Activated CD4-positive, alpha-beta T cell treated with anti-CD3 and anti-CD28 coated beads, Interleukin-2, amount 10 ng/mL, durations not matched to agents 24 days and 14 days (primary cell): ENCODE data around the gene CRIM1. TPM values are rescaled to one million over a fixed set of nuclear protein-coding genes. Genes with fewer than 3 reads are reported as not detected.

ENCODE experiments used
- DNase-seq: peaks from one replicate; pipeline ENCODE4 v3.0.0; 2022
- H3K27ac Mint-ChIP-seq: one replicate; pipeline ENCODE4 v1.8.0; 2022; ENCODE audit warnings: mild to moderate bottlenecking, mixed read lengths
- H3K27me3 Mint-ChIP-seq: one replicate; pipeline ENCODE4 v1.8.0; 2022; ENCODE audit warnings: mixed read lengths
- H3K36me3 Mint-ChIP-seq: one replicate; pipeline ENCODE4 v1.8.0; 2022; ENCODE audit warnings: low read depth, mild to moderate bottlenecking, mixed read lengths
- H3K4me1 Mint-ChIP-seq: one replicate; pipeline ENCODE4 v1.8.0; 2021; ENCODE audit warnings: mixed read lengths
- H3K4me3 Mint-ChIP-seq: one replicate; pipeline ENCODE4 v1.8.0; 2022; ENCODE audit warnings: mild to moderate bottlenecking, moderate library complexity, mixed read lengths
- H3K9me3 Mint-ChIP-seq: one replicate; pipeline ENCODE4 v1.8.0; 2021; ENCODE audit warnings: mixed read lengths
- intact Hi-C: fragments of 100-400 bp; cut with micrococcal nuclease; formaldehyde crosslinking; loops from one replicate; pipeline ENCODE4 v1.15.1; 2023
- total RNA-seq: library from RNA; stranded (reverse); gene quantifications from 2 replicates; pipeline ENCODE4 v1.2.3, GENCODE V29; 2022

Gene CRIM1
- total RNA-seq, 1 donor from 2014 or later: 19.0 TPM

GRCh38 chr2:36404318-36404717, 48.7 kb downstream of the CRIM1 start:
- H3K4me1 Mint-ChIP-seq: peaks cover 2% of the 10 kb centered on the region
- no peaks in the 10 kb centered on the region for H3K27me3 Mint-ChIP-seq
- intact Hi-C loops: no loop called here
- H3K36me3 Mint-ChIP-seq: no peaks in the 10 kb centered on the region
- no peak overlapping the region for H3K4me3 Mint-ChIP-seq
- no peak overlapping the region for H3K27ac Mint-ChIP-seq
- DNase-seq: no peak
- no peaks in the 10 kb centered on the region for H3K9me3 Mint-ChIP-seq

- Mint-ChIP-seq H3K36me3 (no peaks in the 10 kb centered on the region), H3K9me3 (no peaks in the 10 kb centered on the region), H3K27ac (no peak overlapping the region), H3K4me3 (no peak overlapping the region), H3K27me3 (peaks cover under 1% of the 10 kb centered on the region), H3K4me1 (peaks cover 2% of the 10 kb centered on the region)
- intact Hi-C loops: no loop called here
- DNase-seq: no peak
Measured at GRCh38 chr2:36404754-36405153, 49.2 kb downstream of the CRIM1 start.

GRCh38 chr2:36405183-36405582, 49.6 kb downstream of the CRIM1 start:
- Mint-ChIP-seq H3K27ac (no peak overlapping the region), H3K27me3 (peaks cover 3% of the 10 kb centered on the region), H3K36me3 (no peaks in the 10 kb centered on the region), H3K4me3 (no peak overlapping the region), H3K4me1 (peaks cover 2% of the 10 kb centered on the region), H3K9me3 (no peaks in the 10 kb centered on the region)
- intact Hi-C loops: no loop called here
- no peak for DNase-seq

- no peak overlapping the region for H3K27ac Mint-ChIP-seq
- intact Hi-C loops: no loop called here
Measured at GRCh38 chr2:36406296-36406695, 50.7 kb downstream of the CRIM1 start.

GRCh38 chr2:36407413-36407812, 51.8 kb downstream of the CRIM1 start:
- H3K27me3 Mint-ChIP-seq: peaks cover 6% of the 10 kb centered on the region
- H3K27ac Mint-ChIP-seq: no peak overlapping the region
- intact Hi-C loops: no loop called here
- no peaks in the 10 kb centered on the region for H3K36me3 Mint-ChIP-seq
- no peak overlapping the region for H3K4me3 Mint-ChIP-seq
- DNase-seq: no peak
- no peaks in the 10 kb centered on the region for H3K9me3 Mint-ChIP-seq
- H3K4me1 Mint-ChIP-seq: peaks cover 2% of the 10 kb centered on the region

More at GRCh38 chr2:36406296-36406695, 50.7 kb downstream of the CRIM1 start:
- Mint-ChIP-seq H3K4me3 (no peak overlapping the region), H3K4me1 (peaks cover 2% of the 10 kb centered on the region), H3K36me3 (no peaks in the 10 kb centered on the region), H3K27me3 (peaks cover 6% of the 10 kb centered on the region), H3K9me3 (no peaks in the 10 kb centered on the region)
- DNase-seq: no peak

GRCh38 chr2:36408198-36408703, 52.7 kb downstream of the CRIM1 start:
- no peak for DNase-seq
- Mint-ChIP-seq H3K4me1 (peaks cover 2% of the 10 kb centered on the region), H3K4me3 (no peak overlapping the region), H3K27ac (no peak overlapping the region), H3K9me3 (no peaks in the 10 kb centered on the region), H3K27me3 (peaks cover 6% of the 10 kb centered on the region), H3K36me3 (no peaks in the 10 kb centered on the region)
- intact Hi-C loops: no loop called here

- peaks cover 2% of the 10 kb centered on the region for H3K4me1 Mint-ChIP-seq
- no peaks in the 10 kb centered on the region for H3K36me3 Mint-ChIP-seq
- H3K27me3 Mint-ChIP-seq: peaks cover 6% of the 10 kb centered on the region
- H3K27ac Mint-ChIP-seq: no peak overlapping the region
- intact Hi-C loops: no loop called here
- no peaks in the 10 kb centered on the region for H3K9me3 Mint-ChIP-seq
- H3K4me3 Mint-ChIP-seq: no peak overlapping the region
- DNase-seq: no peak
Measured at GRCh38 chr2:36409335-36409734, 53.8 kb downstream of the CRIM1 start.

- Mint-ChIP-seq H3K4me3 (no peak overlapping the region), H3K4me1 (peaks cover 2% of the 10 kb centered on the region), H3K27me3 (peaks cover 6% of the 10 kb centered on the region), H3K9me3 (no peaks in the 10 kb centered on the region), H3K36me3 (no peaks in the 10 kb centered on the region), H3K27ac (no peak overlapping the region)
- DNase-seq: no peak
- intact Hi-C loops: no loop called here
Measured at GRCh38 chr2:36409935-36410334, 54.4 kb downstream of the CRIM1 start.

GRCh38 chr2:36410681-36411080, 55.1 kb downstream of the CRIM1 start:
- intact Hi-C loops: no loop called here
- Mint-ChIP-seq H3K27ac (no peak overlapping the region), H3K4me3 (no peak overlapping the region), H3K36me3 (no peaks in the 10 kb centered on the region), H3K27me3 (peaks cover 6% of the 10 kb centered on the region), H3K4me1 (peaks cover 2% of the 10 kb centered on the region), H3K9me3 (no peaks in the 10 kb centered on the region)
- DNase-seq: no peak

GRCh38 chr2:36411962-36412444, 56.4 kb downstream of the CRIM1 start:
- Mint-ChIP-seq H3K27me3 (peaks cover 6% of the 10 kb centered on the region), H3K9me3 (no peaks in the 10 kb centered on the region), H3K27ac (no peak overlapping the region), H3K36me3 (no peaks in the 10 kb centered on the region), H3K4me3 (no peak overlapping the region), H3K4me1 (peaks cover 2% of the 10 kb centered on the region)
- no peak for DNase-seq
- intact Hi-C loops: no loop called here

GRCh38 chr2:36413218-36413617, 57.6 kb downstream of the CRIM1 start:
- no peak for DNase-seq
- no peaks in the 10 kb centered on the region for H3K36me3 Mint-ChIP-seq
- H3K4me1 Mint-ChIP-seq: no peaks in the 10 kb centered on the region
- H3K27me3 Mint-ChIP-seq: peaks cover 6% of the 10 kb centered on the region
- H3K9me3 Mint-ChIP-seq: no peaks in the 10 kb centered on the region
- H3K4me3 Mint-ChIP-seq: no peak overlapping the region
- H3K27ac Mint-ChIP-seq: no peak overlapping the region
- intact Hi-C loops: no loop called here

GRCh38 chr2:36414307-36414706, 58.7 kb downstream of the CRIM1 start:
- intact Hi-C loops: no loop called here
- no peaks in the 10 kb centered on the region for H3K4me1 Mint-ChIP-seq
- no peak overlapping the region for H3K4me3 Mint-ChIP-seq
- peaks cover 6% of the 10 kb centered on the region for H3K27me3 Mint-ChIP-seq
- H3K27ac Mint-ChIP-seq: no peak overlapping the region
- H3K9me3 Mint-ChIP-seq: no peaks in the 10 kb centered on the region
- no peaks in the 10 kb centered on the region for H3K36me3 Mint-ChIP-seq
- DNase-seq: no peak

- H3K4me3 Mint-ChIP-seq: no peak overlapping the region
- no peaks in the 10 kb centered on the region for H3K9me3 Mint-ChIP-seq
- H3K4me1 Mint-ChIP-seq: no peaks in the 10 kb centered on the region
- intact Hi-C loops: no loop called here
- no peaks in the 10 kb centered on the region for H3K36me3 Mint-ChIP-seq
- no peak for DNase-seq
- no peak overlapping the region for H3K27ac Mint-ChIP-seq
- H3K27me3 Mint-ChIP-seq: peaks cover 3% of the 10 kb centered on the region
Measured at GRCh38 chr2:36415381-36416022, 59.9 kb downstream of the CRIM1 start.

- Mint-ChIP-seq H3K36me3 (no peaks in the 10 kb centered on the region), H3K27ac (no peak overlapping the region), H3K4me1 (no peaks in the 10 kb centered on the region), H3K9me3 (no peaks in the 10 kb centered on the region), H3K27me3 (no peaks in the 10 kb centered on the region), H3K4me3 (no peak overlapping the region)
- intact Hi-C loops: no loop called here
- DNase-seq: no peak
Measured at GRCh38 chr2:36416370-36417165, 61.0 kb downstream of the CRIM1 start.
